ENCODE measurements around the gene DTX3. TPM values are rescaled to one million over a fixed set of nuclear protein-coding genes. Genes with fewer than 3 reads are reported as not detected.
"Not testable (repeated sequence)": the region's sequence is repeated elsewhere in the genome, so short reads cannot be mapped to it uniquely, and the experiment has no call there.

DTX3 gene
- total RNA-seq, 1 experiment from 2014 or later, result 61.7 TPM

GRCh38 chr12:57655541-57656240, 51.1 kb downstream of the DTX3 start:
- Histone ChIP-seq H3K27ac (ENCODE audit: low read depth, low read length, poor library complexity, severe bottlenecking) (no peak overlapping the region), H3K4me1 (ENCODE audit: insufficient read depth, low read length, poor library complexity, severe bottlenecking) (no peaks in the 10 kb centered on the region), H3K27me3 (replicated peaks; ENCODE audit: insufficient read depth, low read depth, low read length, poor library complexity) (no peaks in the 10 kb centered on the region), H3K4me3 (ENCODE audit: low read depth, low read length, poor library complexity, severe bottlenecking) (no peak overlapping the region), H3K9me3 (ENCODE audit: low read depth, low read length, poor library complexity, severe bottlenecking) (peaks cover 13% of the 10 kb centered on the region), H3K36me3 (ENCODE audit: insufficient read depth, low read length, poor library complexity, severe bottlenecking) (no peaks in the 10 kb centered on the region)
- TF ChIP-seq EZH2 (IDR thresholded peaks at IDR 0.05; ENCODE audit: borderline replicate concordance, low read depth, low read length, poor library complexity, severe bottlenecking), result no peak
- TF ChIP-seq, protein P1, sequence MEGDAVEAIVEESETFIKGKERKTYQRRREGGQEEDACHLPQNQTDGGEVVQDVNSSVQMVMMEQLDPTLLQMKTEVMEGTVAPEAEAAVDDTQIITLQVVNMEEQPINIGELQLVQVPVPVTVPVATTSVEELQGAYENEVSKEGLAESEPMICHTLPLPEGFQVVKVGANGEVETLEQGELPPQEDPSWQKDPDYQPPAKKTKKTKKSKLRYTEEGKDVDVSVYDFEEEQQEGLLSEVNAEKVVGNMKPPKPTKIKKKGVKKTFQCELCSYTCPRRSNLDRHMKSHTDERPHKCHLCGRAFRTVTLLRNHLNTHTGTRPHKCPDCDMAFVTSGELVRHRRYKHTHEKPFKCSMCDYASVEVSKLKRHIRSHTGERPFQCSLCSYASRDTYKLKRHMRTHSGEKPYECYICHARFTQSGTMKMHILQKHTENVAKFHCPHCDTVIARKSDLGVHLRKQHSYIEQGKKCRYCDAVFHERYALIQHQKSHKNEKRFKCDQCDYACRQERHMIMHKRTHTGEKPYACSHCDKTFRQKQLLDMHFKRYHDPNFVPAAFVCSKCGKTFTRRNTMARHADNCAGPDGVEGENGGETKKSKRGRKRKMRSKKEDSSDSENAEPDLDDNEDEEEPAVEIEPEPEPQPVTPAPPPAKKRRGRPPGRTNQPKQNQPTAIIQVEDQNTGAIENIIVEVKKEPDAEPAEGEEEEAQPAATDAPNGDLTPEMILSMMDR (conservative IDR thresholded peaks at IDR 0.05; ENCODE audit: low read depth, low read length), result no peak
- intact Hi-C loops (cut with micrococcal nuclease; ENCODE audit: unreplicated experiment), result no loop called here
- no TSS peak for BruUV-seq (replicated peaks)
- ChIA-PET CTCF (no interaction called here), POLR2A (ENCODE audit: low non-redundant PET) (no interaction called here)
- DNase-seq (ENCODE audit: low spot score), result no peak

GRCh38 chr12:57656408-57656807, 51.8 kb downstream of the DTX3 start:
- BruUV-seq (replicated peaks); H3K36me3 ChIP-seq (ENCODE audit: insufficient read depth, low read length, poor library complexity, severe bottlenecking); CTCF ChIA-PET; DNase-seq (ENCODE audit: low spot score); POLR2A ChIA-PET (ENCODE audit: low non-redundant PET); H3K4me3 ChIP-seq (ENCODE audit: low read depth, low read length, poor library complexity, severe bottlenecking); H3K4me1 ChIP-seq (ENCODE audit: insufficient read depth, low read length, poor library complexity, severe bottlenecking); intact Hi-C loops (cut with micrococcal nuclease; ENCODE audit: unreplicated experiment); H3K27ac ChIP-seq (ENCODE audit: low read depth, low read length, poor library complexity, severe bottlenecking); H3K27me3 ChIP-seq (replicated peaks; ENCODE audit: insufficient read depth, low read depth, low read length, poor library complexity): not testable (repeated sequence)
- H3K9me3 ChIP-seq (ENCODE audit: low read depth, low read length, poor library complexity, severe bottlenecking), result peaks cover 19% of the 10 kb centered on the region

DNA sequence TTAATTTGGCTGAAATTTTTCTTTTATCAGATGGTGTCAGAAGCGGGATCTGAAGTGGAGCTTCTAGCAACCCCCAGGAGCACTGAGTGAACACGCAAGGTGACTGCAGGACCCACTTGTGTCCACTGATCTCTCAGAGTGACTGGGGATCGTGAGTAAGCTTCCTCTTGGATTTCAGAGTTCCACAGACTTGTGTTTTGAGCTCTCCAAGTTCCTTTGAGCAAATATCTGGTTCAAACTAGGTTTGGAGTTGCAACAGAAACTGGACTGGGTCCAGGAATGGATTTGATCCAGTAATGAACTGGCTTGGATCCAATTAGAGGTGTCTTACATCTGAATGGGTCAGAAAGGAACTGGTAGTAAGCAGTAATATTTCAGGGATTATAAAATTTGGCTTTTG, 53.1 kb downstream of the DTX3 start:
- peak; percentile 9 for DNase-seq (ENCODE audit: low spot score)
- BruUV-seq (replicated peaks), result no TSS peak
- TF ChIP-seq EZH2 (IDR thresholded peaks at IDR 0.05; ENCODE audit: borderline replicate concordance, low read depth, low read length, poor library complexity, severe bottlenecking), result no peak
- TF ChIP-seq, protein P1 (conservative IDR thresholded peaks at IDR 0.05; ENCODE audit: low read depth, low read length), result no peak
- no peaks in the 10 kb centered on the region for H3K4me1 ChIP-seq (ENCODE audit: insufficient read depth, low read length, poor library complexity, severe bottlenecking)
- no peak overlapping the region for H3K27ac ChIP-seq (ENCODE audit: low read depth, low read length, poor library complexity, severe bottlenecking)
- ChIA-PET POLR2A (ENCODE audit: low non-redundant PET) (no interaction called here), CTCF (no interaction called here)
- H3K9me3 ChIP-seq (ENCODE audit: low read depth, low read length, poor library complexity, severe bottlenecking), result peaks cover 24% of the 10 kb centered on the region
- no peak overlapping the region for H3K4me3 ChIP-seq (ENCODE audit: low read depth, low read length, poor library complexity, severe bottlenecking)
- H3K36me3 ChIP-seq (ENCODE audit: insufficient read depth, low read length, poor library complexity, severe bottlenecking), result no peaks in the 10 kb centered on the region
- intact Hi-C loops (cut with micrococcal nuclease; ENCODE audit: unreplicated experiment), result no loop called here
- no peaks in the 10 kb centered on the region for H3K27me3 ChIP-seq (replicated peaks; ENCODE audit: insufficient read depth, low read depth, low read length, poor library complexity)

GRCh38 chr12:57658890-57659289, 54.3 kb downstream of the DTX3 start:
- TF ChIP-seq, protein P1 (conservative IDR thresholded peaks at IDR 0.05; ENCODE audit: low read depth, low read length), result no peak
- no peak for TF ChIP-seq EZH2 (IDR thresholded peaks at IDR 0.05; ENCODE audit: borderline replicate concordance, low read depth, low read length, poor library complexity, severe bottlenecking)
- H3K27ac ChIP-seq (ENCODE audit: low read depth, low read length, poor library complexity, severe bottlenecking), result no peak overlapping the region
- CTCF ChIA-PET, result interaction anchor here (0.9 kb wide), 1 partner anchor 33 kb away, joined by 3 read pairs; no protein-coding TSS in a partner anchor
- intact Hi-C loops (cut with micrococcal nuclease; ENCODE audit: unreplicated experiment), result no loop called here
- no peak overlapping the region for H3K4me3 ChIP-seq (ENCODE audit: low read depth, low read length, poor library complexity, severe bottlenecking)
- POLR2A ChIA-PET (ENCODE audit: low non-redundant PET), result no interaction called here
- no TSS peak for BruUV-seq (replicated peaks)
- H3K36me3 ChIP-seq (ENCODE audit: insufficient read depth, low read length, poor library complexity, severe bottlenecking), result no peaks in the 10 kb centered on the region
- no peaks in the 10 kb centered on the region for H3K27me3 ChIP-seq (replicated peaks; ENCODE audit: insufficient read depth, low read depth, low read length, poor library complexity)
- peaks cover 22% of the 10 kb centered on the region for H3K9me3 ChIP-seq (ENCODE audit: low read depth, low read length, poor library complexity, severe bottlenecking)
- H3K4me1 ChIP-seq (ENCODE audit: insufficient read depth, low read length, poor library complexity, severe bottlenecking), result no peaks in the 10 kb centered on the region
- DNase-seq (ENCODE audit: low spot score), result no peak
